IMR-90 (cell line): Measurements from ENCODE around the gene IL4R. TPM values are rescaled to one million over a fixed set of nuclear protein-coding genes. Genes with fewer than 3 reads are reported as not detected.
A peak's percentile ranks its signal among the peaks of the same experiment; 100 is the strongest.

ENCODE experiments used
- ATAC-seq: fragments of 200-7000 bp; cut with Tn5 transposase; 2 replicates; pipeline ENCODE4 v1.9.1; 2020; ENCODE audit warnings: low read depth, mild to moderate bottlenecking, moderate library complexity
- BruUV-seq: library from RNA; stranded (reverse); fragments of 400-500 nt; replicated peaks from 2 replicates; lab custom pipeline; 2021; lab: Mats Ljungman, UMichigan
- CTCF ChIA-PET: fragments of 300-600 bp; formaldehyde crosslinking; extraction: SDS; loops from one replicate; lab custom pipeline; 2021; ENCODE audit warnings: antibody characterized with exemption; lab: Yijun Ruan, JAX
- POLR2A ChIA-PET: fragments of 300-600 bp; sonication (Branson Sonifier 250); formaldehyde crosslinking; loops from one replicate; lab custom pipeline; 2022; ENCODE audit warnings: antibody characterized with exemption; ENCODE audit not compliant: unreplicated experiment; lab: Charles Lee
- DNase-seq: peaks from one replicate; pipeline ENCODE4 v3.0.0; 2013
- H2AFZ ChIP-seq: replicated peaks from 2 replicates; pipeline ENCODE3; 2013; ENCODE audit warnings: low read length, mild to moderate bottlenecking; ENCODE audit not compliant: poor library complexity
- H2AK5ac ChIP-seq: 2 replicates; pipeline ENCODE4 v1.6.1; 2013; ENCODE audit warnings: low read depth, low read length, inconsistent platforms
- H2AK9ac ChIP-seq: replicated peaks from 2 replicates; pipeline ENCODE3; 2013; ENCODE audit warnings: mild to moderate bottlenecking, low read depth, low read length, moderate library complexity; ENCODE audit not compliant: poor library complexity
- H2BK120ac ChIP-seq: 2 replicates; pipeline ENCODE4 v1.6.1; 2013; ENCODE audit warnings: low read depth, low read length, inconsistent platforms
- H2BK15ac ChIP-seq: 3 replicates; pipeline ENCODE4 v1.6.1; 2013; ENCODE audit warnings: low read depth, low read length, inconsistent platforms
- H2BK20ac ChIP-seq: 2 replicates; pipeline ENCODE4 v1.6.1; 2013; ENCODE audit warnings: low read depth, mild to moderate bottlenecking, inconsistent platforms, low read length, moderate library complexity
- H2BK5ac ChIP-seq: 2 replicates; pipeline ENCODE4 v1.6.1; 2013; ENCODE audit warnings: mild to moderate bottlenecking, low read depth, low read length, inconsistent platforms; ENCODE audit not compliant: poor library complexity, severe bottlenecking
- H3K14ac ChIP-seq: replicated peaks from 2 replicates; pipeline ENCODE4 v1.6.1; 2013; ENCODE audit warnings: low read depth, low read length, inconsistent platforms
- H3K18ac ChIP-seq: 2 replicates; pipeline ENCODE4 v1.6.1; 2013; ENCODE audit warnings: low read depth, low read length, control low read depth
- H3K23ac ChIP-seq: 2 replicates; pipeline ENCODE4 v1.6.1; 2013; ENCODE audit warnings: low read depth, low read length, inconsistent platforms
- H3K27ac ChIP-seq: 2 replicates; pipeline ENCODE4 v1.5.1; 2013; ENCODE audit warnings: mild to moderate bottlenecking, control low read depth, low read length; ENCODE audit not compliant: insufficient read depth
- H3K27me3 ChIP-seq: 2 replicates; pipeline ENCODE4 v1.6.1; 2013; ENCODE audit warnings: low read length; ENCODE audit not compliant: control insufficient read depth, insufficient read depth
- H3K36me3 ChIP-seq: 2 replicates; pipeline ENCODE4 v1.6.1; 2013; ENCODE audit warnings: low read length, mixed read lengths; ENCODE audit not compliant: control insufficient read depth, insufficient read depth
- H3K4ac ChIP-seq: 2 replicates; pipeline ENCODE4 v1.6.1; 2013; ENCODE audit warnings: low read depth, low read length, inconsistent platforms
- H3K4me1 ChIP-seq: 2 replicates; pipeline ENCODE4 v1.6.1; 2013; ENCODE audit warnings: low read length, mixed read lengths; ENCODE audit not compliant: control insufficient read depth, insufficient read depth
- H3K4me2 ChIP-seq: 2 replicates; pipeline ENCODE4 v1.6.1; 2013; ENCODE audit warnings: low read depth, mild to moderate bottlenecking, control low read depth, low read length, moderate library complexity
- H3K4me3 ChIP-seq: 2 replicates; pipeline ENCODE4 v1.5.1; 2013; ENCODE audit warnings: low read depth, mild to moderate bottlenecking, control low read depth, low read length, moderate library complexity; ENCODE audit not compliant: insufficient read depth
- H3K56ac ChIP-seq: 2 replicates; pipeline ENCODE4 v1.6.1; 2013; ENCODE audit warnings: low read length, inconsistent platforms; ENCODE audit not compliant: insufficient read depth; ENCODE audit errors: extremely low read depth
- H3K79me1 ChIP-seq, 2 experiments: 2 replicates each; pipeline ENCODE4 v1.6.1; 2013; ENCODE audit warnings: low read length in 2 of 2, inconsistent platforms in 1 of 2, low read depth in 1 of 2
- H3K9ac ChIP-seq: 2 replicates; pipeline ENCODE4 v1.6.1; 2013; ENCODE audit warnings: low read depth, low read length, control low read depth
- H3K9me1 ChIP-seq: 2 replicates; pipeline ENCODE4 v1.6.1; 2013; ENCODE audit warnings: low read length, inconsistent platforms; ENCODE audit not compliant: insufficient read depth
- H3K9me3 ChIP-seq: 2 replicates; pipeline ENCODE4 v1.6.1; 2013; ENCODE audit warnings: low read length; ENCODE audit not compliant: control insufficient read depth, insufficient read depth
- H4K20me1 ChIP-seq: 2 replicates; pipeline ENCODE4 v1.6.1; 2013; ENCODE audit warnings: low read length, inconsistent platforms; ENCODE audit not compliant: insufficient read depth
- H4K5ac ChIP-seq: 2 replicates; pipeline ENCODE4 v1.6.1; 2013; ENCODE audit warnings: mild to moderate bottlenecking, low read depth, low read length, control low read depth
- H4K8ac ChIP-seq, 2 experiments: 2 replicates each; pipeline ENCODE4 v1.6.1; 2013; ENCODE audit warnings: low read depth in 2 of 2, low read length in 2 of 2, control low read depth in 1 of 2, inconsistent platforms in 1 of 2
- H4K91ac ChIP-seq: 2 replicates; pipeline ENCODE4 v1.6.1; 2013; ENCODE audit warnings: low read depth, low read length, inconsistent platforms; ENCODE audit not compliant: insufficient read depth
- CEBPB ChIP-seq: IDR thresholded peaks from 2 replicates; pipeline ENCODE4 v1.6.1; 2012; ENCODE audit warnings: low read depth, low read length, improper control_type of control experiment
- MAFK ChIP-seq: IDR thresholded peaks from 2 replicates; pipeline ENCODE4 v1.6.1; 2012; ENCODE audit warnings: low read depth, low read length, improper control_type of control experiment
- MAZ ChIP-seq: IDR thresholded peaks from 2 replicates; pipeline ENCODE4 v1.6.1; 2012; ENCODE audit warnings: low read depth, mild to moderate bottlenecking, low read length, improper control_type of control experiment, moderate library complexity, borderline replicate concordance
- POLR2A ChIP-seq: IDR thresholded peaks from 2 replicates; pipeline ENCODE4 v1.6.1; 2012; ENCODE audit warnings: mild to moderate bottlenecking, low read depth, low read length
- RFX5 ChIP-seq: IDR thresholded peaks from 2 replicates; pipeline ENCODE4 v1.8.0; 2012; ENCODE audit warnings: low read depth, mild to moderate bottlenecking, low read length, moderate library complexity
- WGBS, 2 experiments: methylation state at CpG; one replicate each; pipeline versions ENCODE4 v1.1.5 to v1.1.7; 2013; ENCODE audit warnings: missing lambda C conversion rate in 2 of 2; ENCODE audit not compliant: insufficient read length in 1 of 2; ENCODE audit errors: extremely low coverage in 2 of 2; 5-methylcytosine and 5-hydroxymethylcytosine counted together
- dilution Hi-C: fragments of 300-500 bp; cut with HindIII; formaldehyde crosslinking; loops from one replicate; pipeline ENCODE4 v1.14.3; 2018; ENCODE audit warnings: low sequenced_read_pairs; ENCODE audit not compliant: unreplicated experiment
- in situ Hi-C: fragments of 300-500 bp; cut with MboI; formaldehyde crosslinking; loops from 3 replicates; pipeline ENCODE4 v1.14.3; 2019; ENCODE audit warnings: low sequenced_read_pairs, inconsistent platforms, mixed read lengths
- intact Hi-C: fragments of 100-400 bp; cut with micrococcal nuclease; formaldehyde crosslinking; loops from 2 replicates; pipeline ENCODE4 v1.10.0; 2022
- polyA plus RNA-seq, 3 experiments: library from polyadenylated mRNA; depleted of rRNA; stranded (reverse); fragments of >200 nt; gene quantifications; 2 replicates each; pipeline ENCODE4 v1.2.3, GENCODE V29; 2012; ENCODE audit warnings: low replicate concordance in 1 of 3
- total RNA-seq: library from RNA; depleted of rRNA; stranded (reverse); fragments of >200 nt; gene quantifications from 2 replicates; pipeline ENCODE4 v1.2.3, GENCODE V29; 2012

The IL4R gene
- total and polyA plus RNA-seq, 2 of the 4 experiments (the other 2 are of a cell fraction): 6.3 to 18.7 TPM

DNA sequence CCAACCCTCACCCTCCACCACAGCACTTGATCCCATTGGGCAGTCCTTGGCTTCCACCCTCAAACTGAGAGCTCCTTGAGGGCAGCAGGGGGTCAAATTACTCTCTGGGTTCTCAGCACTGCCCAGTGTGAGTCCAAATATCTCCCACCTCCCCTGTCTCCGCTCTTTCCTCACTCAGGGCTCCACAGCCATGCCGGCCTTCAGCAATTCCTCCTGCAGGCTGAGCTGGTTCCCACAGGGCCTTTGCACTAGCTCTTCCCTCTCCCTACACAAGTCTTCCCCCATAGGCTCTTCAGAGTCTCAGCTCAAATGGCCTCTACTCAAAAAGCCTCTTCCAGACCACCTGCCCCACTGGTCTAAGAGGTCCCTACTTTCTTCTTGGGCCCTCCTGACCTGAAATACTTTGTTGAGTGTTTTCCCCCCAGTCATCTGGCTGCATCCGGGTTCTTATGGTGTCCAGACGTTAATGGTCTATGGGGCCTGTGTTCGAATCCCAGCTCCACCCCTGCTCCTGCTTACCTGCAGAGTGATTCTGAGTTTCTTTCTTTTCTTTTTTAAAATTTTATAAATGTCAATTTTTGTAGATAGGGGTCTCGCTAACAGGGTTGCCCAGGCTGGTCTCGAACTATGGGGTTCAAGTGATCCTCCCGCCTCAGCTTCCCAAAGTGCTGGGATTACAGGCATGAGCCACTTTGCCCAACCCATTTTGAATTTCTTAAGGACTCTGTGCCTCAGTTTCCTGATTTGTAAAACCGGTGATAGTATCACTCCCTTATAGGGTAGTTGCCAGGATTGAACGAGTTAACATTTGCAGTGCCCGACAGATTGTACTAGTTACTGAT lies 973 bp upstream of the IL4R start:
- Histone ChIP-seq H2AK9ac (peak overlapping the region; percentile 87), H3K14ac (peak overlapping the region; percentile 90), H4K20me1 (peaks cover 21% of the 10 kb centered on the region), H3K9me3 (no peaks in the 10 kb centered on the region), H4K8ac (peak overlapping the region; percentile 42 to 83), H3K4me2 (peak overlapping the region; percentile 69), H2AK5ac (peak overlapping the region; percentile 80), H3K36me3 (peaks cover 8% of the 10 kb centered on the region), H2BK5ac (peak overlapping the region; percentile 94), H3K27me3 (no peaks in the 10 kb centered on the region), H3K23ac (peak overlapping the region; percentile 83), H3K56ac (0 out of 2 replicates have a peak overlapping the region, but pooled peaks have one; percentile 1), H3K9me1 (peaks cover 11% of the 10 kb centered on the region), H4K5ac (no peak overlapping the region), H3K27ac (peak overlapping the region; percentile 38; the same call in 1 of the 2 replicates), H2BK120ac (peak overlapping the region; percentile 76), H3K79me1 (peaks cover 4 to 41% of the 10 kb centered on the region in 2 experiments; a peak in 2 of 4 replicates), H4K91ac (peak overlapping the region; percentile 59), H2AFZ (peak overlapping the region; percentile 97), H3K4ac (peak overlapping the region; percentile 75), H3K4me1 (peaks cover 22% of the 10 kb centered on the region), H2BK15ac (no peak overlapping the region), H3K4me3 (peak overlapping the region; percentile 74), H3K9ac (peak overlapping the region; percentile 86; the same call in 1 of the 2 replicates), H2BK20ac (peak overlapping the region; percentile 69; the same call in 1 of the 2 replicates), H3K18ac (peak overlapping the region; percentile 35)
- POLR2A ChIA-PET: no interaction called here
- CTCF ChIA-PET: no interaction called here
- intact Hi-C loops (loop anchor here (1.0 to 5.0 kb wide), 2 partner anchors 46 to 68 kb away; partner anchors contain the start of gene NSMCE1), dilution Hi-C loops (no loop called here), in situ Hi-C loops (loop anchor here (5.0 kb wide), 1 partner anchor 46 kb away; the partner anchor contains the start of gene NSMCE1)
- no TSS peak for BruUV-seq
- DNase-seq (no peak), ATAC-seq (no peak)
- WGBS, 2 experiments: 94% methylated on average over 5 of the region's 11 CpGs; no CpG with 5 or more reads in 1 of the 2 experiments
- TF ChIP-seq RFX5 (no peak), MAFK (no peak), POLR2A (0 out of 2 replicates have a peak, but pooled peaks have one; percentile 4), MAZ (no peak), CEBPB (no peak)
